OCI-LY7 (cell line): ENCODE data around the gene NSD2. TPM values are rescaled to one million over a fixed set of nuclear protein-coding genes. Genes with fewer than 3 reads are reported as not detected.

ENCODE experiments used
- BruUV-seq: library from RNA; stranded (reverse); fragments of 400-500 nt; replicated peaks from 2 replicates; lab custom pipeline; 2021; lab: Mats Ljungman, UMichigan
- CTCF ChIA-PET: fragments of 300-600 bp; sonication (Branson Sonifier 250); formaldehyde crosslinking; loops from one replicate; lab custom pipeline; 2022; ENCODE audit warnings: antibody characterized with exemption; ENCODE audit not compliant: unreplicated experiment; lab: Charles Lee
- POLR2A ChIA-PET: fragments of 300-600 bp; sonication (Branson Sonifier 250); formaldehyde crosslinking; loops from one replicate; lab custom pipeline; 2022; ENCODE audit warnings: antibody characterized with exemption; lab: Charles Lee
- DNase-seq: peaks from one replicate; pipeline ENCODE4 v3.0.0-alpha.2; 2015; ENCODE audit warnings: low spot score
- H2AFZ ChIP-seq: fragments of 200-600 bp; sonication (generic), shearing (Covaris generic); 2 replicates; pipeline ENCODE4 v1.6.1; 2014; ENCODE audit warnings: mild to moderate bottlenecking, antibody characterized with exemption, low read length, moderate library complexity
- H3K27ac ChIP-seq: fragments of 200-600 bp; sonication (generic); 2 replicates; pipeline ENCODE4 v1.5.1; 2014; ENCODE audit warnings: mixed run types, low read depth, mild to moderate bottlenecking, moderate library complexity, low read length, inconsistent platforms; ENCODE audit not compliant: poor library complexity, severe bottlenecking
- H3K36me3 ChIP-seq: fragments of 200-600 bp; sonication (generic); 2 replicates; pipeline ENCODE4 v1.6.1; 2014; ENCODE audit warnings: mild to moderate bottlenecking, antibody characterized with exemption, low read length, moderate library complexity, mixed read lengths; ENCODE audit not compliant: insufficient read depth
- H3K4me1 ChIP-seq: fragments of 200-600 bp; sonication (generic); 2 replicates; pipeline ENCODE4 v1.5.1; 2014; ENCODE audit warnings: mild to moderate bottlenecking, low read length; ENCODE audit not compliant: insufficient read depth, poor library complexity, severe bottlenecking
- H3K4me2 ChIP-seq: fragments of 200-600 bp; sonication (generic); 2 replicates; pipeline ENCODE4 v1.6.1; 2014; ENCODE audit warnings: mild to moderate bottlenecking, low read length
- H3K4me3 ChIP-seq: fragments of 200-600 bp; sonication (generic); 2 replicates; pipeline ENCODE4 v1.5.1; 2014; ENCODE audit warnings: mild to moderate bottlenecking, low read depth, low read length; ENCODE audit not compliant: poor library complexity, severe bottlenecking
- H3K79me2 ChIP-seq: fragments of 200-600 bp; sonication (generic); 2 replicates; pipeline ENCODE4 v1.6.1; 2016; ENCODE audit warnings: low read depth, mild to moderate bottlenecking, low read length, moderate library complexity, mixed read lengths; ENCODE audit not compliant: insufficient read depth
- H3K9me2 ChIP-seq: fragments of 200-600 bp; sonication (generic); 2 replicates; pipeline ENCODE4 v1.6.1; 2016; ENCODE audit warnings: mild to moderate bottlenecking, low read length, mixed read lengths; ENCODE audit not compliant: insufficient read depth
- H3K9me3 ChIP-seq: fragments of 200-600 bp; sonication (generic); 2 replicates; pipeline ENCODE4 v1.6.1; 2014; ENCODE audit warnings: mild to moderate bottlenecking, mixed run types, low read length, mixed read lengths
- H4K20me1 ChIP-seq: fragments of 200-600 bp; sonication (generic); 2 replicates; pipeline ENCODE4 v1.6.1; 2014; ENCODE audit warnings: mild to moderate bottlenecking, antibody characterized with exemption, low read length, moderate library complexity, mixed read lengths; ENCODE audit not compliant: insufficient read depth
- CTCF ChIP-seq: fragments of 200-600 bp; sonication (generic); conservative IDR thresholded peaks from 2 replicates; pipeline ENCODE4 v1.5.1; 2014; ENCODE audit warnings: mild to moderate bottlenecking, antibody characterized with exemption, low read length, moderate library complexity, mixed read lengths
- EZH2phosphoT487 ChIP-seq: fragments of 200-600 bp; sonication (generic); IDR thresholded peaks from 2 replicates; pipeline ENCODE4 v1.6.1; 2018; ENCODE audit warnings: low read depth, borderline replicate concordance, mild to moderate bottlenecking, mixed run types, antibody characterized with exemption, low read length, moderate library complexity, mixed read lengths
- intact Hi-C: fragments of 100-400 bp; cut with micrococcal nuclease; formaldehyde crosslinking; loops from one replicate; pipeline ENCODE4 v1.10.0; 2022; ENCODE audit not compliant: unreplicated experiment
- total RNA-seq, 2 experiments: library from RNA; depleted of rRNA in 1 of 2; stranded (reverse); fragments of >200 nt in 1 of 2; shearing (Covaris generic) in 1 of 2; gene quantifications; 2 replicates each; pipeline ENCODE4 v1.2.3, GENCODE V29; 2014 to 2022

NSD2 gene
- total RNA-seq, 2 experiments from 2014 or later: 169 to 329 TPM

- BruUV-seq: no TSS peak
- Histone ChIP-seq H3K79me2 (peaks cover 22% of the 10 kb centered on the region), H3K4me1 (no peaks in the 10 kb centered on the region), H3K9me3 (peaks cover under 1% of the 10 kb centered on the region; the same call in 1 of the 2 replicates), H3K27ac (no peak overlapping the region), H3K4me2 (no peak overlapping the region), H3K9me2 (no peaks in the 10 kb centered on the region), H3K36me3 (peaks cover 73% of the 10 kb centered on the region), H4K20me1 (no peaks in the 10 kb centered on the region), H3K4me3 (no peak overlapping the region), H2AFZ (no peak overlapping the region)
- no peak for DNase-seq
- intact Hi-C loops: no loop called here
- ChIA-PET CTCF (no interaction called here), POLR2A (no interaction called here)
- TF ChIP-seq EZH2phosphoT487: no peak
- no peak for TF ChIP-seq CTCF
These were observed 119.9 kb downstream of the NSD2 start for GRCh38 chr4:1991087-1991486.

GRCh38 chr4:1991596-1992434 is 120.6 kb downstream of the NSD2 start:
- ChIA-PET POLR2A (no interaction called here), CTCF (no interaction called here)
- Histone ChIP-seq H3K4me1 (no peaks in the 10 kb centered on the region), H3K4me2 (no peak overlapping the region), H3K4me3 (no peak overlapping the region), H3K79me2 (peaks cover 29% of the 10 kb centered on the region), H3K9me2 (no peaks in the 10 kb centered on the region), H3K36me3 (peaks cover 74% of the 10 kb centered on the region), H2AFZ (no peak overlapping the region), H3K27ac (no peak overlapping the region), H4K20me1 (no peaks in the 10 kb centered on the region), H3K9me3 (peaks cover 8% of the 10 kb centered on the region)
- DNase-seq: no peak
- TF ChIP-seq CTCF (no peak), EZH2phosphoT487 (no peak)
- intact Hi-C loops: no loop called here
- BruUV-seq: no TSS peak
